GM18520 (cell line): ENCODE data around the gene TXNRD2.
"Not testable (repeated sequence)": the region's sequence is repeated elsewhere in the genome, so short reads cannot be mapped to it uniquely, and the experiment has no call there.

Source experiments
- ATAC-seq: cut with Tn5 transposase; IDR thresholded peaks from one replicate; pipeline ENCODE4 v1.9.1; 2021; ENCODE audit not compliant: unreplicated experiment

The TXNRD2 gene

DNA sequence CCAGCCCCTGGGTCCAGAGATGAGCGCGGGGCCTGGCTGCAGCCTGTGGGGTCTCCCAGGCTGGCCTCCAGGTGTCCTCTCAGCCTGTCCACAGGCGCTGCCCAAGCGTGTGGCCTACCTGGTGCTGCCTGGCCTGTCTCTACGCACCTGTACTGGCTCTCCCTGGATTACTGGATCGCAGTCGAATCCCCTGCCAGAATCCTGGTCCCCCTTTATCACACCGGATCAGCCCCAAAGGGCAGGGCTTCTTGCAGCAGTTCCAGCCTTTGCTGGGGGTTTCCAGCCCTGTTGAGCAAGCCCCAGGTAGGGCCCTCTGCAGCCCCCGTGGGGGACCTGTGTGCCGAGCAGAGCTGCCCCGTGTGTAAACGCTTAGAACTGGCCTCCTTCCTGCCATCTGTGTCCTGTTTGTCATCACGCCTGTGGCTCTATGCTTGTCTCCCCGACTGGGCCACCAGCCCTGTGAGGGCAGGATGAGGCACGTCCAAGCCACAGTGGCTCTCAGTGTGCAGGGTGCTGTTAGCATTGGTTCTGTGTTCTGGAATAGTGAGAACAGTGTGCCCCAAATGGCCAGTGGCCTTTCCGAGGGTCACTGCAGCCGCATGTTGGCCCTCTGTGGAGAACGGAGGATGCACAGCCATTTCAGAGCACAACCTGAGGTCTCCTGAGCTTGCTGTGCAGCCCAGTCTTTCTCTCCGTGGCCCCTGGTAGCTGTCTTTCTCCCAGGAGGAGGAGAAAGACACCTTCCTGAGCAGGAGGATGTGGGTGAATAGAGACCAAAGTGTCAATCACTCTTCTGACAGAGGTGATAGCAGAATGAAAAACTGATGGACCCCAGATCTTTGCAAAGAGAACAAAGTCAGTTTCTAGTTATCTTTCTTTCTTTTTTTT is 13.9 kb upstream of the TXNRD2 start:
- no peak for ATAC-seq

DNA sequence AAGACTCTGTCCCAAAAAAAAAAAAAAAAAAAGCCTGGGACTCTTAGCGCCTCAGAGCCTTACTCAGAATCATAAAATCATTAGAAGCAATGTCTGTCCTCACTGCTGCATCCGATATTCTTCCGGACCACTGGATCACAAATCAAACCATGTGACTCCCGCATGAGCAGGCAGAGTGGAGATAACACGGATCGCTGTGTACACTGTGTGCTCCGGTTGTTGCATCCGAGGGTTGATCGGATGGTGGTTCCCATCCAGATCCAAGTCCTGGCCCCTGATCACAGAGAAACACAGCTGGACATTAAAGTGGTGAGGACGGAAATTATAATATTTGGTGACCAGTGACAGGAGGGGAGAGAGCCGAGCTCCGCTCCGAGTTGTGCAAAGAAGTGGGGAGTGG is 9.7 kb upstream of the TXNRD2 start:
- no peak for ATAC-seq

DNA sequence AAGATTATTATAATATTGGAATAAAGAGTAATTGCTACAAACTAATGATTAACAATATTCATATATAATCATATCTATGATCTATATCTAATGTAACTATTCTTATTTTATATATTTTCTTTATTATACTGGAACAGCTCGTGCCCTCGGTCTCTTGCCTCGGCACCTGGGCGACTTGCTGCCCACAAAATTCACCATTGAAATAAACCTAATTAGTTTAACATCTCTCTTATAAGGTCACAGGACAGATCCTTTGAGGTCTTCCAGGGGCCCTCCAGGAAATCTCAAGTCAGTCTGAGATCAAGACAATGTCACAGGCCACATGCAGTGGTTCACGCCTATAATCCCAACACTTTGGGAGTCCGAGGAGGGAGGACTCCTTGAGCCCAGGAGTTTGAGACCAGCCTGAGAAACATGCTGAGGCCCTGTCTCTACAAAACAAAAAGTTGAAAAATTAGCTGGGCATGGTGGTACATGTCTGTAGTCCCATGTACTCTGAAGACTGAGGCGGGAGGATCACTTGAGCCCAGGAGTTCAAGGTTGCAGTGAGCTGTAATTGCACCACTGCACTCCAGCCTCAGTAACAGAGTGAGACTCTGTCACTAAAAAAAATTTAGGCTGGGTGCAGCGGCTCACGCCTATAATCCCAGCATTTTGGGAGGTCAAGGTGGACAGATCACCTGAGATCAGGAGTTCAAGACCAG is 6.6 kb upstream of the TXNRD2 start:
- no peak for ATAC-seq

DNA sequence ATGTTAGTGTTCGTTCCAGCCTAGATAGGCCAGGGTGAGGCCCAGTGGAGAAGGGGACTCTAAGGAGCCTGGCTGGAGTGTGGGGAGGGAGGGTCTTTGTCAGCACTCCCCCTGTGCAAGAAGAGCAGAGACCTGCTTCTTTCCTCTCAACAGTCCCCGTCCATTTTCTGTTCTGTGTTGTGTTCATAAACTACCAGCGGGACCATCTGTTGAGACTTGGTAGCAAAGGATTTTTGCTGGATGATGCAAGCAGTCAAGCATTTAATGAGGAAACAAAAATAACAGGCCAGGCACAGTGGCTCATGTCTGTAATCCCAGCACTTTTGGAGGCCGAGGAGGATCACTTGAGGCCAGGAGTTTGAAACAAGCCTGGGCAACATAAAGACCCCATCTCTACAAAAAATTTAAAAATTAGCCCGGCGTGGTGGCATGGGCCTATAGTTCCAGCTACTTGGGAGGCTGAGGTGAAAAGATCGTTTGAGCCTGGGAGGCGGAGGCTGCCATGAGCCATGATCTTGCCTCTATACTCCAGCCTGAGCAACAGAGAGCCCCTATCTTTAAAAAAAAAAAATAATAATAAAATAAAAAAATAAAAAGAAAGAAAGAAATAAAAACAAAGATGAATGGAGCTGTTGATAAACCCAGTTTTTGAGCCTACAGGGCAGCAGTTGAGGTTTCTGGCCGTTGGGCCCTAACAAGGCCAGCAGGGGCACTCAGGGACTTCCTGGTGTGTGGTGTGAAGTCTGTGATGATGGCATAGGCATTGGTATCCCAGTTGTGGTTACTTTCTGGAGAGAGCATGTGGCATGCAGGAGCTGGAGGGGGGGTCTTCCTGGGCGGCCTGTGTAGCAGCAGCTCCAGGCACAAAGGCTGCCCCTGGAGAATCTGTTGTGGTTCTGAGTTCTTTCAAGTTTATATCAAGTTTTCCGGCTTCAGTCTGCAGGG is 1.7 kb upstream of the TXNRD2 start:
- ATAC-seq, result no peak

DNA sequence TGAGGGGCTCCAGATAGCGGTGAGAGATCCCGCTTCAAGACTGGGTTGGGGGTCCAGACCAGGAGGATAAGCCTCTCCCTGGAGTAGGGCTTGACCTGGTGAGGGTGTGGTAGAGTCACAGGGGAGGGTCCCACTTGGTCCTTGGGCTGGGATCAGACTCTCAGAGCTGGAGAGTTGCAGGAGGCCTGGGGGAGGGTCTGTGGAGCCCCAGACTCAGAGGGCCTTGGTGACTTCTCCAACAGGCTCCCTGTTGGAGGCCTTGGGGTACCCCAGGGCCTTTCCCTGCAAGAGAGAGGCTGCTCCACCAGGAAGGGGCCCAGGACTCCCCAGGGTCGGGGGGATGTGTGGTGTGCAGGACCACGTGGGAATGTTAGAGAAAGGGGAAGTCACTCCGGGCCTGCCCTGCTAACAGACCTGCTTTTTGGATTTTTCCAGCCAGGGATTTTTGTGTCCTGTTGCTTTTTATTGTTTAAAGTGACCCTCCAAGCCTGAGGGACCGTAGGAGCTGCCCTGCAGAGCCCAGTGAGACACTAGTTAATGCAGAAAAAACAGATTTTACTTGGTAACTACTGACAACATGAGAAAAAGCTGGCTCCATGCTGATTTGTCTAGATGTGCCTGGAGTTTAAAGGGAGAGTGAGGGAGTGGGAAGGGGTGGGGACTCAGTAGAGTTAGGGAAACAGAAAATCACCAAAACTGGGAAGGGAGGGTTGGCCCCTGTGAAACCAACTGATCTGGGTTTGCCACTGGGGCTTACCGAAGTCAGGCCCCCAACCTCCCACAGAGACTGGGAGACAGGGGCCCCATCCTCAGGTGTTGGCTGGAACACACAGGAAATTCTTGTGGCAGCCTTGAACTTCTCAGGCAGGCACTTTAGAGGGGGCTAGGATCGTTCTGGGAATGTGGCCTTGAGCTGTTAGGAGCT is 801 bp upstream of the TXNRD2 start:
- ATAC-seq, result no peak

DNA sequence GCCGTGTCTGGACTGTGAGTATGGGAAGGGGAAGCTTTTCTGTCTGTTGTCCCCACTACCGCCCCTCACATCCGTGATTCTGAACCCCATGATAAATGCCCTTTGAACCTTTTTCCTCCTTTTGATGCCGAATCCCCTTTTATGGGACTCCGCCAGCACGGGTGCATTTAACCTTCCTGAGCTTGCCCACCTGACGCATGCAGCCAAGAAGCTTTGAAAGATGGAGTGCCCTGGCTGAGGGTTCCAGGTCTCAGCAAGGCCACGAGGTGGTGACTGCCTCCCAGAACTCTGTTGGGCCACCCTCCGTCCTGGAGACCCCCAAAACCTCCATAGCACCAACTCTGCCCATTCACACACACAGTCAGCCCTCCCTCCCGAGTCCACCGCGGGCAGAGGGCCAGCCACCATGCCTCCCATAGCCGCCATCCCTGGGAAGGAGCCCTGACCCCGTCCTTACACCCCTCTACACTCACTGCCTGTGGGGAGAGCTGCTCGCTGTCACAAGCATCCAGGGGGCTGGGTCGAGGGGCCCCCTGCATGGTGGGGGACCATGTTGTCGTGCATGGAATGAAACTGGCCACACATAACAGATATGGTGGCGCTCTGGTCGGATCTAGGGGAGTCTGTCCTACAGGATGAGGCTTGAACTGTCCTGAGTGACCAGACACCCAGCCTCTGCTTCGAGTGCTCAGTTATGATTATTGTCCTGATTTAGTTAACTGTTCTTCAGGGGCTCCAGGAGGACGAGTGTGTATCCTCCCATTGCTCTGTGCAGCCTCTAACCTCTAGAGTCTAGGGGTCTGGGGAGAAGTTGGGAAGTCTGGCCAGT is 868 bp downstream of the TXNRD2 start:
- no peak for ATAC-seq

DNA sequence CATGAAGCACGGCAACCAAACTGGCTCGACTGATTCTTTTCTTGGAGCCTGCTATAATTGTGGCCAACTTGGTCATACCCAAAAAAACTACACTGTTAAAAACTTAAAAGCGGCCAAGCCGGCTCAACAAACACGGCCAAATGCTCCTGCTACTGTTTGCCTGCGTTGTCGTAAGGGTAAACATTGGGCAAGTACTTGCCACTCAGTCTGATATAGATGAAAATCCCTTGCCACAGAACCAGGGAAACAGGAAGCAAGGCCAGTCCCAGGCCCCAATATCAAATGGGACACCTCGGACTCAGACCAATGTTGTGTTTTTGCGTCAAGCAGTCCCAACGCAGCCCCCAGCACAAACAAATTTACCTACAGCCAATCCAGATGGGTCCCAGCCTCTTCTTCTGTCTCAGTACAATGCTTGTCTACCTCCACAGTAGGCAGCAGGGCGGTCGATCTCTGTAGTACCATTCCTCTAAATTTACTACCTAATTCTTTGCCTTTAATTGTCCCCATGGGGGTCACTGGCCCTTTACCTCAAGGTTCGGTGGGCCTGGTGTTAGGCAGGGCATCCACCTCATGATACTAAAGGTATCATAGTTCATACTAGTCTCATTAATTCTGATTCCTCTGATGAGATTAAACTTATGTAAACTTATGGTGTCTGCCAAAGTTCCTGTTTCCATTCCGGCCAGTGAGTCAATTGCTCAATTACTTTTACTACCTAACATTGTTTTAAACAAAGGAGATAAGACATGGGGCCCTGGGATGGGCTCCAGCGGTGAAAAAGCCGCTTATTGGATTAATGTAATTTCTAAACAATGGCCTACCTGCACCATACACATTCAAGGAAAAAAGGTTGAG is 3.8 kb downstream of the TXNRD2 start:
- ATAC-seq, result no peak

DNA sequence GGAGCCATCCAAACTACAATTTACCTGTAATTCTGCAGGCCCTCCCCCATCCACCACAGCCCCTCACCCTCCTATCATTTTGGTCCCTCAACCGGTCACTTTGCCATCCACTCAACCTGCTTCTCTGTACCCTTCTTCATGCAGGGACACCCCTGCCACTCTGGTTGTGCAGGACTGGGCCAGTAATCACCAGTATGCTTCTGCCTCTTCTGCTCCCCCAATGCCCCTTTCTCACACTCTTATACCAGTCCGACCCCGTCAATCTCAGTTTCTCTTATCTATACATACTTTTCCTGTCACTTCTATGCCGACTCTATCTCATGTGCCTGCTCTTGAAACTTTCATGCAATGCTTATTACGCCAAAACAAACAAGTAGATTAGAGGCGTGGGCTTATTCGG is 5.1 kb downstream of the TXNRD2 start:
- no peak for ATAC-seq

DNA sequence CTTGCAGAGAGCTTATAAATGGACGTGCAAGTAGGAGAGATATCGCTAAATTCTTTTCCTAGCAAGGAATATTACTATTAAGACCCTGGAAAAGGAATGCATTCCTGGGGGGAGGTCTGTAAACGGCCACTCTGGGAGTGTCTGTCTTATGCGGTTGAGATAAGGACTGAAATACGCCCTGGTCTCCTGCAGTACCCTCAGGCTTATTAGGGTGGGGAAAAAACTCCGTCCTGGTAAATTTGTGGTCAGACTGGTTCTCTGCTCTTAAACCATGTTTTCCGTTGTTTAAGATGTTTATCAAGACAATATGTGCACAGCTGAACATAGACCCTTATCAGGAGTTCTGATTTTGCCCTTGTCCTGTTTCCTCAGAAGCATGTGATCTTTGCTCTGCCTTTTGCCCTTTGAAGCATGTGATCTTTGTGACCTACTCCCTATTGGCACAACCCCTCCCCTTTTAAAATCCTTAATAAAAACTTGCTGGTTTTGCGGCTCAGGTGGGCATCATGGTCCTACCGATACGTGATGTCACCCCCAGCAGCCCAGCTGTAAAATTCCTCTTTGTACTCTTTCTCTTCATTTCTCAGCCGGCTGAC is 6.4 kb downstream of the TXNRD2 start:
- not testable (repeated sequence) for ATAC-seq

DNA sequence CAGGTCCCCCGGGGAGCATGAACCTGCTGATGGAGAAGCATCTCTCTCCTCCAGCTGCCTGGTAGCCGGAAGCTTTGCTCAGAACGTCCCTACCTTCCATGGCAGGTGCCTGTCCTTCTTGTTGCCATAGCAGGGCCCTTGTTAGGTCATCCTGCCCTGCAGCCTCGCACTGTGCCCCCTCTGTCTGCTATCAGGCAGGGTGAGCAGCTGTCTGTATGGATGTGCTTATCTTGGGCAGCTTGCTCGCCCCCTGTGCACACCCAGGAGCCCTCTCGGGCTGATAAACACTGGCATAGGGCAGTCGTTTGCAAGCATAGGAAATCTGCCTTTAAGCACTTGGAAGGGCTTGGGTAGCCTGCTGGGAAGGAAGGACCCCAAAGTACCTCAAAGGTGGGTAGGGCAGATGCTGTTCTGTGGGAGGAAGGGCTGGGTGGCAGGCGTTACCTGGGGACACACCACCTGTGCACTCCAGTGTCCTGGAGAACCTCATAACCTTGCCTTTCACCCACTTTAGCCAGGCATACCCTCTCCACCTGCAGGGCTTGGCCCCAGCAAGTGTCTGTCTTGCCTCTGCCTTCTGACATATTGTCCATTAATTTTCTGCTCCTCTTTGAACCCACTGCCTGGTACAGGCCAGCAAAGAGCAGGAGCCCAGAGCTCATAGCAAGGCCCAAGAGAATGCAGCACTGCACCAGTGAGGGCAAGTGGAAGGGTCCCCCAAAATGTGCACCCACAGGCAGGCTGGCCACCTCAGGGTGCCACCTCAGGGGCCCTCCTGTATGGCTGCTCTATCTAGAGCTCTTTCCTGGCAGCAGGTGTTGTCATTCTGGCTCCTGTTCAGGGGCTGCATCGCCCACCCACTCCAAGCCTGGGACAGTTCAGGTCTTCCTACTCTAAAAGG is 8.0 kb downstream of the TXNRD2 start:
- no peak for ATAC-seq

DNA sequence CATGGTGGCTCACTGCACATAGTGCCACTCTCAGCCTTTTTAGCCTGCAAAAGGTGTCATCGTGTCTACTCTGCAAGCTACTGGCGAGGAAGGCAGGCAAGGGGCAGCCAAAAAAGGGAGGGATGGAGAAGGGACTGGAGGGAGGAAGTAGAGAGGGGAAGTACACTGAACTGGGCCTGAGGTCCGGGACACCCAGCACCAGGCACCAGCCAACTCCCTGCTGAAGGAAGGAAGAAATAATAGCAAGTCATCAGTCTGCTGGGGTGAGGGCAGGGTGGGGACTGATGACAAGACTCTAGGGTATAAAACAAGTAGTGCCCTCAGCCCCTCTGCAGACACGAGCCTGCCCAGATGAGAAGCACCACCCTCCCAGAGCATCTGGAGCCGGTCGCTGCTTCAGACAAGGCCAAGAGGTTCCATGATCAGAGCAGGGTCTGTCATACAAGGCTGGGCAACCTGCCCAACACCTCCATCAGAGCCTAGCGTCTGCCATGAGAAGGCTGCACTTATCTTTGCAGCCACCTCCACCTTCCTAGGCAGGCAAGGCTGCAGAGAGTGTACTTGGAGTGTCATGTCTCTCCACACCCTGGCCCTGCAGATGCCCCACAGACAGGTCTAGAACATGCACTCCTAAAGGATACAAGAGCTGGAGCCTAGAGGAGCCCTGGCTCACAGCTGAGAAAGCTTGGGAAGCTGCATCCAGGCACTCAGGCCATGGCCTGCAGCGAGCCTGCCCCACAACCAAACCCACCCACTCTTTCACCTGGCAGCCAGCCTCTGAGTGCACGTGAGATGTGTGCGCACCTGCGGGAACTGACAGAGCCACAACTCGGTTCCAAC is 9.0 kb downstream of the TXNRD2 start:
- no peak for ATAC-seq

DNA sequence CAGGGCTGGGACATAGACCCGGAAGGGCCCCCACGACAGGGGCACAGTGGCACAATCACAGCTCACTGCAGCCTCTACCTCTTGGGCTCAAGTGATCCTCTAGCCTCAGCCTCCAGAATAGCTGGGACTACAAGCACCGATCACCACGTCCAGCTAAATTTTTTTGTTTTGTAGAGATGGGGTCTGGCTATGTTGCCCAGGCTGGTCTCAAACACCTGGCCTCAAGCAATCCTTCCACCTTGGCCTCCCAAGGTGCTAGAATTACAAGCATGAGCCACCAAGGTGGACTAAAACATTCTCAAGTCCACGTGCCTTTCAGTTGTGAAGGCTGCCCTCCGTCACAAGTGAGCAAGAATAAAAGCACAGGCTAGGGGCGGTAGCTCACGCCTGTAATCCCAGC is 10.1 kb downstream of the TXNRD2 start:
- no peak for ATAC-seq

DNA sequence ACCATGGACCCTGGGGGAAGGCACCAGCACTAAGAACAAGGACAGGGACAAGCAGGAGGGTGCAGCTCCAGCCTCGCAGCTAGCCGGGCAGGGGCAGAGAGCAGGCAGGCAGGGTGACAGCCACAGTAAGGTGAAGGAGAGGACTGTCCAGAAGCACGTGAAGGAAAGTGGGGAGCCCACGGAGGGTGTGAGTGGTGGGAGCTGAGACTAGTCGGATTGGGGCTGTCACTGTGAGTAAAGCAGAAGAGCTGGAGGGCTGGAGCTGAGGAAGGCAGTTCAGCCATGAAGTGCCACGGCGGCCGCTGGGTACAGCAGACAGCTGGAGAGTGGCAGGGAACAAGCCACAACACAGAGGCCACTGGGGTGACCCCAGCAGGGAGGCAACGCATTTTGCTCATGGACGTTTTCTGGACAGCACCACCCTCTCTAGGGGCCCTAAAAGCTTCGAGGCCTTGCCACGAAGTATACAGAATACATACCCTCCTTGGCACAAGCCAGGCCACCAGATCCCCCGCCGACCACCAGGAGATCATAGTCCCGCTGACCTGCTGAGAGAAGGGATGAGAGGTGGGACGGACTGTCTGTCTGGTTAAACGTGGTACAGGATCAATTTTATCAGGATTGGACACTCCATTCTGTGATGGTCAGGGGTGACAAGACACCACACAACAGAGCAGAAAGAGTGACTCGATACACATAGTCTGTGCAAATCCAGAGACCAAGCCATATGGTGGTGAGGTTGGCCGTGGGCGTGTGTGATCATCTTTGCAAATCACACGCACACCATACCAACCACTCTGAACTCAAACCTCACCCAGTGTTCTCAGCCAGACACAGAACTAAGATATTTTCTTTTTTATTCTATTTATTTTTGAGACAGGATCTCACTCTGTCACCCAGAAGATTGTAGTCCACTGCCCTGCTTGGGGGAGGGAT is 10.8 kb downstream of the TXNRD2 start:
- no peak for ATAC-seq

DNA sequence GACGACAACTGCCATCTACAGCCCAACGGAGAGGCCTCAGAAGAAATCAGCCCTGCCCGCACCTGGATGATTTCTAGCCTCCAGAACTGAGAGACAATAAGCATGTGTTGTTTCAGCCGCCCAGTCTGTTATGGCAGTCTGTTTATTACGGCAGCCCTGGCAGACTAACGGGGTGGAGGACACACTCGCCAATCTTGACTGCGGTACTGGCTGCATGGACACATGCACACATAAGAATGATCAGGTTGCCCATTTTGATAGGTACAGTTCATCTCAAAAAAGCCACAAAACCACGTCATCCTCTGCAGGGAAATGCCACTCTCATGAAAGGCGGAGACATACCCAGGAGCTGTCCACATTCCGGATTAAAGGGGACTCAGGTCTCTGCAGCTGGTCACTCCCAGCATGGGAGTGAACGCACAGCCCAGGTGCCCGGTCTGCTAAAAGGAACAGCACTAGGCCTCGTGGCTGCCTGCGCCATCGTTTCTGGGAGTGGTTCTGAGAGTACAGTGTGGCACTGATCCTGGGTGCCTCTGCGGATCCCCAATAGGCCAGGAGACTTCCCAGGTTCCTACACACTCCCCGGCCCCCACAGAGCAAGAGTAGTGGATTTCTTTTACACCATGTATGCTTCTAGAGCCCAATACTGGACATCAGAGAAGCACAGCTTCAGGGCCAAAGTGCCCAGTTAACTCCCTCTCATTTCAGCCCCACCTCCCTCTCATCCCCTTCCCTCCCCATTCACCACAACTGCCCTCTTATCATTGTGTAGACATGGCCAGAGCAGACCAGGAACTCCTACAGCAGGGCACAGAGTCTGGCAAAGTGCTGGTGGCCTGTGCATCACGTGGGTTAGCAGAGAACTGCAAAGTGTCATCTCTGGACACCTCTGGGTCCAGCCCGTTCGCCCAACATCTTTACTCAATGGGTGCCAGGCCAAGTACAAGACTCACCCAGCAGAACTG is 11.8 kb downstream of the TXNRD2 start:
- no peak for ATAC-seq
